GM12873 (cell line): ENCODE results near the gene GMPPA.

Source experiments
- CTCF ChIP-seq: IDR thresholded peaks from 2 replicates; pipeline ENCODE4 v1.5.1; 2012; ENCODE audit warnings: low read depth, mild to moderate bottlenecking, moderate library complexity, low read length, control low read depth; ENCODE audit not compliant: insufficient read depth; ENCODE audit errors: missing control alignments

The GMPPA gene

GRCh38 chr2:219464286-219465032 is 34.2 kb upstream of the GMPPA start:
- TF ChIP-seq CTCF, result no peak

GRCh38 chr2:219465659-219466561 is 32.8 kb upstream of the GMPPA start:
- no peak for TF ChIP-seq CTCF

- no peak for TF ChIP-seq CTCF
These were observed 31.6 kb upstream of the GMPPA start for GRCh38 chr2:219466816-219467735.

- TF ChIP-seq CTCF, result no peak
These were observed 31.0 kb upstream of the GMPPA start for GRCh38 chr2:219467736-219468075.

- no peak for TF ChIP-seq CTCF
These were observed 30.1 kb upstream of the GMPPA start for GRCh38 chr2:219468410-219469185.

- TF ChIP-seq CTCF, result no peak
These were observed 29.4 kb upstream of the GMPPA start for GRCh38 chr2:219469186-219469724.
